Stimulated activated CD8-positive, alpha-beta memory T cell treated with anti-CD3 and anti-CD28 coated beads, Interleukin-4, amount 100 ng/mL, for 48 hours (primary cell): ENCODE measurements around the gene COX17.

Experiments
- DNase-seq: peaks from one replicate; pipeline ENCODE4 v3.0.0-alpha.2; 2020

Gene COX17

DNA sequence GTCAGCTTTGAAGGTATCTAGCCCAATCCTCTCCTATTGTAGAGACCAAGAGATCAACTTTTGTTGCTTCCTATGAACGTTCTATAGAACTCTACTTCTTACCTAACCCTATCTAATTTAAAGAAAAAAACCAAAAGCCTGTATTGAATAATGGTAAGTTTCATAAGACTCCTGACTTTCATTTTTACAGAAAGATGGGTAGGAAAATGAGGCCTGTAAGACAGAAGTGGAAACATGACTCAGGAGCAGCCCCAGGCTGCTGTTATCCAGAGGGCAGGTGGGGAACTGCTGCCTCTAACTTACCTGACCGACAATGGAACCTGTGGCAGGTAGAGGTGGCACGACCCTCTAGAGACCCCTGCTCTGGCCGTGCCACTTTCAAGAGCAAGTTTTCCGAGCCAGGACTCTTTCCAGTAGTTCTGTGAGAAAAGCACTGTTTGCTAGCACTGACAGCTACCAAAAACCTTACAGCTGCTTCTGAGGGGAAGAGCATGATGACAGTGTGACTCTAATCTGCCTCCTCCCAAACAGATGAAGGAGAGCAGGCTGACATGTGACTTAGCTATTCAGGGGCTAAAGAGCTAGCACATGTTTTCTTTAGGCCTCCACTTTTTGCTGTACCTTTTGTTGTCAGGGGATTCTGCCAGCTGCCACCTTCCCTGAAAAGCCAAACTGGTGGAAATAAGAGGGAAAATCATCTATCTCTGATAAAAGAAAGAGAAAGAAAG is 34.3 kb downstream of the COX17 start:
- DNase-seq = no peak

DNA sequence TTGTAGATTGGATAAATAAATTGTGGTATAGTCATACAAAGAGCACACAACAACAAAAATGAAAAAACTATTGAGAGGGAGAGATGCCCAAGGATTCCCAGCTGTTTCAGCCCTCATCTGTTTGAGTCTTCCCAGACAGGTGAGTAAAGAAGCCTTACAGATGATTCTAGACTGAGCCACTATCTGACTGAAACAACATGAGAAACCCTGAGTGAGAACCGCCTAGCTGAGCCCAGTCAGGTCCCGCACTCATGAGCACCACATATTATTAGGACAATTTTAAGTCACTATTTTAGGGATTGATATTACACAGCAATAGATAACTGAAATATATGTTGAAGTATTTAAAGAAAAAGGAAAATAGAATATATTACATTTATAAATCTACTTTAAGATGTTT is 35.8 kb downstream of the COX17 start:
- DNase-seq = no peak

GRCh38 chr3:119639494-119640350 is 37.5 kb downstream of the COX17 start:
- DNase-seq = peak; percentile 28

- DNase-seq = no peak
Measured at GRCh38 chr3:119637679-119638477, 39.3 kb downstream of the COX17 start.

DNA sequence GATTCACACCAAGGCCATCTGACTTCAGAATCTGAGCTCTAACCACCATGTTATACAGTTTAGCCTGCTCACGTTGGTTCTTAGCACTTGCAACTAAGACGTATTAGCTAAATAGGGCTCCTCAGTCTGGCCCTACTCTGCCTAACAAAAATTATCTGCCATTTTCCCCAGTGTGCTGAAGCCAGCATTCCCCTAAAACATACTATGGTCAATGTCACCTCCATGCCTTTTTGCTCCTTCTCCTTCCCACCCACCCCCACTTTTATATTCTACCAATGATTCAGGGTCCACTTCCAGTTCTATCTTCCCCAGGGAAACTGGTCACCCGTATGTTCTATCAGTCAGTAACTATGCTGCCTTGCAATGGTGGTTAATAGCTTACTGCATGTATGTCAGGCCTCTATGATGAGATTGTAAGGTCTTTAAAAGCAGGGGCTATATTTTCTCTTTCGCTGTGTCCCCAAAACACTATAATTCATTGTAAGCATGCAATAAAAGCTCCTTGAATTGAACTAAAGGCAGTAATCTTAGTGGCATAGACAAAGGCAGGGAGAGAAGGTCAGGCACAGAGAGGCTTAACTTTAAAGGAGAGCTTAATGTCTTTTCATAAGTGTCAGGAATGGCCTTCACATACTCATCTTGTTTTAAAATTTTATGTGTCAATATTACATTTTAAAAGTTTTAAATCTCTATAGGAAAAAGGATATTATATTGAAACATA is 40.2 kb downstream of the COX17 start:
- no peak for DNase-seq

- DNase-seq = no peak
Measured at GRCh38 chr3:119636249-119636648, 41.0 kb downstream of the COX17 start.

DNA sequence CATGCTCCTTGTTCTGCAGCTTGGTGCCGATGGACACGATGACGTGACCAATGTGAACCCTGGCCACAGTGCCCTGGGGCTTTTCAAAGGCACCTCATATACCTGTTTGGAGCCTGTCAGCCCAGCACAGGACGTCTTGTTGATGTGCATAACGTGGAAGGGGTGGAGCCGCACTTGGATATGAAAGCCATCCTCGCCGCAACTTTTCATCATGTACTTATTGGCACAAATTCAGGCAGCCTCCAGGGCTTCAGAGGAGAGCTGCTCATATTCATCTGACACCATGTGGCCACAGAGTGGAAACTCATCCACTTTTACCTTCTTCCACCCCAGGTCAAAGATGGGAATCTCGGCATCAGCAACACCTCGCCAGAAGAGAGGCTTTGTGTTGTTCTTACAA is 41.5 kb downstream of the COX17 start:
- no peak for DNase-seq

DNA sequence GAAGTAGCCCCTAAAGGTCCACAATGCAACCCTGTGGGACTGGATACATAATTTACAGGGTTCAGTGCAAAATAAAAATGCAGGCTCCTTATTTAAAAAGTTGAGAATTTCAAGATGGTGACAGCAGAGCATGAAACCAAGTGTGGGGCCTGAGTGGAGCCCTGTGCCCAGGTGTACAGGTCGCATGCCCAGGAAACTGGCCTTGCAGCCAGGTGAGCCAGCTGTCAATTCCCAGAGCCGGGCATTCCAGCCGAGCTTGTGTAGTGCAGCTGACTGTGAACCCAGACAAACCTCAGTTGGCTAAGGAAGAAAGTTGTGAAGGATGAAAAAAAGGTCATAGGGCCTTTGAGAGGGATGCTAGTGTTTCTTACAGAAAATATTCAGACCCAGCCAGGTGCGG is 44.4 kb downstream of the COX17 start:
- no peak for DNase-seq

- DNase-seq = no peak
Measured at GRCh38 chr3:119632216-119632615, 45.0 kb downstream of the COX17 start.

DNA sequence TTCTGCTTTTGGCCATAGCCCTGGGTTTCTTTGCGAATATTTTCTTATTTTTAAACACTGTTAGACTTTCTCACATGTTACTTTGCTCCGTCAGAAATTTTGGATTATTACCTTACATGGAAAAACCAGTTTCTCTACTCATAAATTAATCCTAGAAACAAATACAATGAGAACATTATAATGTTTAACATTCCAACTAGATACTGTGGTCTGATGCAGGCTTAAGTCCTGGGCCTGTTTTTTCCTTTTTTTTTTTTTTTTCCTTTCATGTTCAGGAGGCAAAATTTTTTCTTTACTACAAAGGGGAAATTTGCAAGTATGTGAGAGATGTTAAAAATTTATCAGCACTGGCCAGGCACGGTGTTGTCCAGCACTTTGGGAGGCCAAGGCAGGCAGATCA is 45.7 kb downstream of the COX17 start:
- no peak for DNase-seq

DNA sequence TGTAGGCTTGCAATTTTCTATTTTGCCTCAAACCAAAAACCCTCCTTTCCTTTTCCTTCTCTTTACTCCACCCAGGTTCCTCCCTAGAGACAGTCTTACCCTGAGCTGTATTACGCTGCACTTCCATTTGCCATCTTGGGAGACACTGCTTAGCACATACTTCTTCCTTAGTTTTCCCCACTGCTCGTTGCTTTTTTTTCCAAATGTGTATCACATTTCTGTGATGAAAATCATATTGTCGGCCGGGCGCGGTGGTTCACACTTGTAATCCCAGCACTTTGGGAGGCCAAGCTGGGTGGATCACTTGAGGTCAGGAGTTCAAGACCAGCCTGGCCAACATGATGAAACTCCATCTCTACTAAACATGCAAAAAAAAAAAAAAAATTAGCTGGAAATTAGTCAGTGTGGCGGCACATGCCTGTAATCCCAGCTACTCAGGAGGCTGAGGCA is 46.3 kb downstream of the COX17 start:
- no peak for DNase-seq

- no peak for DNase-seq
Measured at GRCh38 chr3:119630128-119630879, 46.9 kb downstream of the COX17 start.

- no peak for DNase-seq
Measured at GRCh38 chr3:119628816-119629445, 48.3 kb downstream of the COX17 start.

DNA sequence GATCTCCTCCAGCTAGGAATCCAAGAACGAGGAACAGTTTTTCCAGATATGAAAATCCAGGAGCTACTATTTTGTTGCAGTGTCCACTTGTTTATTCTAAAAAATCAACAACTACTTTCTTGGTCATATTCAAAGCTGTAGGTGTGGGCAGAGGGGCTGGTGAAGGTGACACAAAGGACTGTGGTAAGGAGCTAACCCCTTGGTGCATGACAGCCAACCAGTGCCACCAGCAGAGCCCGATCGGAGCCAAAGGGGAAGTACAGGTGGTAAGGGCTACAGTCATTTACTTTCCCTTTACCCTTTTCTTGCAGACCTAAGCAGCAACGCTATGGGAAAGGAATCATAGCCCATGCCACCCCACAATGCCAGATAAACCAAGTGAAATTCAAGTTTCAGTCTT is 48.8 kb downstream of the COX17 start:
- DNase-seq = peak; percentile 53

DNA sequence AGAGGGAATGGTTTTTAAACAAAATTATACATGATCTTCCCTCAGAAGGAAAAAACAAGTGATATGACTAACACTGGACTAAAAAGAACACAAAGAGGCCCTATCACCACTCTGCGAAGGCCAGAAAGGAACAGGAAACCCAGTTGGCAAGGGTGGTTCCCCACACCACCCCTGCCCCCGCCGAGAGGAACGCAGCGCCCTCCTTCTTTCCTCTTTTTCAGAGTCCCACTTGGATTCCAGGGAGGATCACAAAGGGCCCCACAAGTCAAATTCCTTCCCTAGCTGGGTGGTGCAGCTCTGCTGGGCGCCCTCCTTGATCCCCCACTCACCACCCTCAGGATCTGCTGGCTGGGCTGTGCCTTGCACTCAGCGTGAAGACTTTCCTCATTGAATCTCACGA is 49.7 kb downstream of the COX17 start:
- DNase-seq = peak; percentile 49

DNA sequence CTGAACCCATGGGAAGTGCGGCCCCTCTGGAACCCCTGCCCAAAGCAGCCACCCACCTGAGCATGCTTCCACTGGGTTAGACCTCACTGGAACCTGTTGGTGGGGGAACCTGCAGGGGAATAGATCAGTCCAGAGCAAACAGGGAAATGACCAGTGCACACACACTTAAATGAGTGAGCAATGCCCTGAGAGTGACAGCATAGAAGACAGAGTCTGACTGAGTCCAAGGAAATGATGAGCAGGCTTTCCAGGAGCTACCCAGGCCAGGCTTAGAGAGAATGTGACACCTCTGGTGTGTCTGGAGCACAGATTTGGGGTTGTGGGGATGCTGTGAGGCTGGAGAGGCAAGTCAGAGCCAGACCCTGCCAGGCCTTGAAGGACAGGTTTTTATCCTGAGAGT is 51.0 kb downstream of the COX17 start:
- DNase-seq = no peak

DNA sequence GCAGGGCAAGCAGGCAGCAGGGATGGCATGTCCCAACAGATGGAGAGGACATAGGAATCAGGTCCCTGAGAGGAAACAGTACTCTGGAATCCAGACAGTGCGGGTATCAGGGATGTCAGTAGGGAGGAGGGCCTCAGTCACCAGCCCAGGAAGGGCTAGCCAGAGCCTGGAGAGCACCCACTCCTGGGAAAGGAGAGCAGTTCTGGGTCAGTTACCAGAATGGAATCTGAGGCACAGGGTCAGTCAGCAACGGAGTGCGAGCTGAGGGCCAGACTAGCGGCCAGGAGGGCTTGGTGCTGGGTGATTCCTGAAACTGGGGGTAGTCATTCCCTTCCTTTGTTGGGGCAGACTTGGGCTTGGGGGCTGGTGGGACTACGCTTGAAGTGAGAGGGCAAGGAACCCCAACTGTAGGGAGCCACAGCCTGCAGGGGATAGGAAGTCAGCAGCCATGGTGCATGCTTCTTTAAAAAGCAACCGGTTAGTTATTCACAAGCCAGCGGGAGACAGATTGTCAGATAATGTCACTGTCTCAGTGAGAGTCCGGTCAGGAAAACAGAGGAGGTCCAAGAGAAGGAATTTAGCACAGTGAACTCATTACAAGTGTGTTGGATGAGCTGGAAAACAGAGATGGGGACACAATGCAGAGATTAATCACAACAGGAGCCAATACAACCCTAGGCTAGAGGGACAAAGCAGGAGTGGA is 51.6 kb downstream of the COX17 start:
- DNase-seq = no peak

DNA sequence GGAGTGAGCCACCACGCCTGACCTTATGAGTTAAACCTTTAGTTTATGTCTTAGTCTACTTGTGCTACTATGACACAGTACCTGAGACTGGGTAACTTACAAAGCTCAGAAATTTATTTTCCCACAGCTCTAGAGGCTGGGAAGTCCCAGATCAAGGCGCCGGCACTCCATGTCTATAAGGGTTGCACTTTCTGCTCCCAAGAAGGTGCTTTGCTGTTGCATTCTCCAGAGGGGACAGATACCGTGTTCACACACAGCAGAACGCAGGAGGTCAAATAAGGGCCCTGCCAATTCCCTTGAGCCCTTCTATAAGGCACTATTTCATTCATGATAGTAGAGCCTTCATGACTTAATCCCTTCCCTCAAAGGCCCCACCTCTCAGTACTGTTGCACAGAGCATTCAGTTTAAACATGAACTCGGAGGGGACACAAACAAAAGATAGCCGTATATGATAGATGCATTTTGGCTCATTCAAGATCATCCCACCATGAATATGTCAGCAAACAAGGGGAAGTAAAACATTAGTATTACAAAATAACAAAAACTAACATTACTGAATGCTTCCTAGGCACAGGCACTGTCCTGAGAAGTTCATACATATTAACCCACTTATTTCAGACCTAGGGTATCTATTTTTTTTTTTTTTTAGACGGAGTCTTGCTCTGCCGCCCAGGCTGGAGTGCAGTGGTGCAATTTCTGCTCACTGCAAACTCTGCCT is 53.0 kb downstream of the COX17 start:
- DNase-seq = no peak

GRCh38 chr3:119620899-119621298 is 56.3 kb downstream of the COX17 start:
- DNase-seq = no peak
